HepG2 (cell line): ENCODE results near the gene GTPBP6. TPM values are rescaled to one million over a fixed set of nuclear protein-coding genes. Genes with fewer than 3 reads are reported as not detected.

ENCODE experiments used
- CCAR2 ChIP-seq: fragments of 200-400 bp; formaldehyde crosslinking; optimal IDR thresholded peaks from 2 replicates; pipeline ENCODE3; 2018; ENCODE audit warnings: low read depth, mild to moderate bottlenecking, low read length, moderate library complexity
- MXI1 ChIP-seq: IDR thresholded peaks from 3 replicates; pipeline ENCODE4 v1.6.1; 2012; ENCODE audit warnings: low read depth, low read length, inconsistent platforms, borderline replicate concordance
- NFYB ChIP-seq: sonication (generic); formaldehyde crosslinking; IDR thresholded peaks from 2 replicates; pipeline ENCODE4 v1.4.0; 2020; ENCODE audit warnings: missing genetic modification reagents
- NR3C1 ChIP-seq: sonication (generic); formaldehyde crosslinking; IDR thresholded peaks from 2 replicates; pipeline ENCODE4 v1.4.0; 2020; ENCODE audit warnings: missing genetic modification reagents
- POLR2AphosphoS2 ChIP-seq: IDR thresholded peaks from 2 replicates; pipeline ENCODE4 v1.6.1; 2011; ENCODE audit warnings: low read depth, low read length, improper control_type of control experiment
- POLR2AphosphoS5 ChIP-seq: IDR thresholded peaks from 2 replicates; pipeline ENCODE4 v1.6.1; 2012; ENCODE audit warnings: low read depth, low read length
- SIN3A ChIP-seq: IDR thresholded peaks from 2 replicates; pipeline ENCODE4 v1.6.1; 2011; ENCODE audit warnings: low read depth, mild to moderate bottlenecking, control low read depth, low read length, borderline replicate concordance
- SNRNP70 ChIP-seq: fragments of 200-400 bp; formaldehyde crosslinking; IDR thresholded peaks from 2 replicates; pipeline ENCODE4 v1.6.1; 2017; ENCODE audit warnings: mild to moderate bottlenecking, low read depth, low read length, moderate library complexity
- SP2 ChIP-seq: sonication (generic); formaldehyde crosslinking; IDR thresholded peaks from 2 replicates; pipeline ENCODE4 v1.5.1; 2020; ENCODE audit warnings: mild to moderate bottlenecking, missing genetic modification reagents
- ZNF430 ChIP-seq: sonication (generic); formaldehyde crosslinking; IDR thresholded peaks from 2 replicates; pipeline ENCODE4 v1.9.0; 2021; ENCODE audit warnings: mild to moderate bottlenecking, missing genetic modification reagents
- ZNF441 ChIP-seq: sonication (generic); formaldehyde crosslinking; IDR thresholded peaks from 2 replicates; pipeline ENCODE4 v1.7.0; 2021; ENCODE audit warnings: missing genetic modification reagents, borderline replicate concordance
- ZNF468 ChIP-seq: sonication (generic); formaldehyde crosslinking; IDR thresholded peaks from 2 replicates; pipeline ENCODE4 v1.8.0; 2022; ENCODE audit warnings: mild to moderate bottlenecking, moderate library complexity, missing genetic modification reagents
- ZNF557 ChIP-seq: sonication (generic); formaldehyde crosslinking; IDR thresholded peaks from 2 replicates; pipeline ENCODE4 v1.4.0; 2020; ENCODE audit warnings: missing genetic modification reagents
- polyA plus RNA-seq, 8 experiments: library from polyadenylated mRNA; depleted of rRNA in 3 of 8; stranded (reverse) in 7 of 8; unstranded in 1 of 8; fragments of >200 nt; fragmentation: Illumina TruSeq in 4 of 8; extraction: Trizol in 4 of 8; gene quantifications; 2 replicates each; pipeline versions ENCODE4 v1.2.1 to v1.2.3, GENCODE V29; 2011 to 2016; ENCODE audit warnings: low read depth in 4 of 8, missing spikeins in 1 of 8, mixed read lengths in 1 of 8; ENCODE audit not compliant: insufficient read depth in 1 of 8
- total RNA-seq, 5 experiments: library from RNA; depleted of rRNA; stranded (reverse); fragments of >200 nt; fragmentation: Illumina TruSeq; extraction: Trizol; gene quantifications; 2 replicates each; pipeline ENCODE4 v1.2.3, GENCODE V29; 2016; ENCODE audit warnings: low read depth in 1 of 5
- TF ChIP-seq, protein P1 (sequence below): sonication (generic); formaldehyde crosslinking; IDR thresholded peaks from 2 replicates; pipeline ENCODE4 v1.4.0; 2020; ENCODE audit warnings: missing genetic modification reagents, borderline replicate concordance
- TF ChIP-seq, protein P2 (sequence below): sonication (generic); formaldehyde crosslinking; IDR thresholded peaks from 2 replicates; pipeline ENCODE4 v1.5.0; 2020; ENCODE audit warnings: mild to moderate bottlenecking, missing genetic modification reagents
- TF ChIP-seq, protein P3 (sequence below), 2 experiments: IDR thresholded peaks; 2 replicates each; pipeline ENCODE4 v1.6.1; 2011 to 2012; ENCODE audit warnings: low read length in 2 of 2, borderline replicate concordance in 1 of 2, low read depth in 1 of 2, mild to moderate bottlenecking in 1 of 2, moderate library complexity in 1 of 2
- TF ChIP-seq, protein P4 (sequence below): sonication (generic); formaldehyde crosslinking; IDR thresholded peaks from 2 replicates; pipeline ENCODE4 v1.8.0; 2022; ENCODE audit warnings: mild to moderate bottlenecking, missing genetic modification reagents
- TF ChIP-seq, protein P5 (sequence below): sonication (generic); formaldehyde crosslinking; IDR thresholded peaks from 2 replicates; pipeline ENCODE4 v1.5.1; 2020; ENCODE audit warnings: missing genetic modification reagents, mild to moderate bottlenecking, borderline replicate concordance

GTPBP6 gene
- total and polyA plus RNA-seq, 2 of the 13 experiments (the other 11 are each of a cell fraction or from before 2014, with no cell fraction given): 20.2 to 39.6 TPM

DNA sequence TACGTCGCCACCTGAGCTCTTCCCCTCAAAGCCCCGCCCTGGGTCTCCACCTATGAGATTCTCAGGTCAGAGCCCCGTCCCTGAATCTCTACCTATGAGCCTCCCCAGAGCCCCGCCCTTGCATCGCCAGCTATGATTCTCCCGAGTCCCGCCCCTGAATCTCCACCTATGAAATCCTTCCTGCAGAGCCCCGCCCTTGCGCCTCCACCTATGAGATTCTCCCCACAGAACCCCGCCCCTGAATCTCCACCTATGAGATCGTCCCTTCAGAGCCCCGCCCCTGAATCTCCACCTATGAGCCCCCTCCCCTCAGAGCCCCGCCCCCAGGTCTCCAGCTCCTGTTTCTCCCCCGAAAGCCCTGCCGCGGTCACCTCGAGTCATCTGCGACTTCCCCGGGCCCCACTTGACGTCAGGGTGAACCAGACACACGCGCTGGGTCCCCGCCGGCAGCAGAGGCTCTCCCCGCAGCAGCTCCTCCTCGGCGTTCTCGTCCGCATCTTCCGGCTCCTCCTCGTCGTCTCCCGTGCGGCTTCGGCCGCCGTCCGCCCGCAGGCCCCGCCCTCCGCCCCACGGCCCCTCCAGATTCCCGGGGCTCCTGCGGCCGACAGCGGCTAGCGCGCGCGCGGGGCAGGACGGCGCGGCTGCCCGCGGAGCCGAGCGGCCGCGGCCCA, 393 bp downstream of the GTPBP6 start (continued):
- TF ChIP-seq, protein P1, sequence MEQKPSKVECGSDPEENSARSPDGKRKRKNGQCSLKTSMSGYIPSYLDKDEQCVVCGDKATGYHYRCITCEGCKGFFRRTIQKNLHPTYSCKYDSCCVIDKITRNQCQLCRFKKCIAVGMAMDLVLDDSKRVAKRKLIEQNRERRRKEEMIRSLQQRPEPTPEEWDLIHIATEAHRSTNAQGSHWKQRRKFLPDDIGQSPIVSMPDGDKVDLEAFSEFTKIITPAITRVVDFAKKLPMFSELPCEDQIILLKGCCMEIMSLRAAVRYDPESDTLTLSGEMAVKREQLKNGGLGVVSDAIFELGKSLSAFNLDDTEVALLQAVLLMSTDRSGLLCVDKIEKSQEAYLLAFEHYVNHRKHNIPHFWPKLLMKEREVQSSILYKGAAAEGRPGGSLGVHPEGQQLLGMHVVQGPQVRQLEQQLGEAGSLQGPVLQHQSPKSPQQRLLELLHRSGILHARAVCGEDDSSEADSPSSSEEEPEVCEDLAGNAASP (CRISPR knock-in tag): no peak
- TF ChIP-seq SNRNP70: no peak
- TF ChIP-seq, protein P2, sequence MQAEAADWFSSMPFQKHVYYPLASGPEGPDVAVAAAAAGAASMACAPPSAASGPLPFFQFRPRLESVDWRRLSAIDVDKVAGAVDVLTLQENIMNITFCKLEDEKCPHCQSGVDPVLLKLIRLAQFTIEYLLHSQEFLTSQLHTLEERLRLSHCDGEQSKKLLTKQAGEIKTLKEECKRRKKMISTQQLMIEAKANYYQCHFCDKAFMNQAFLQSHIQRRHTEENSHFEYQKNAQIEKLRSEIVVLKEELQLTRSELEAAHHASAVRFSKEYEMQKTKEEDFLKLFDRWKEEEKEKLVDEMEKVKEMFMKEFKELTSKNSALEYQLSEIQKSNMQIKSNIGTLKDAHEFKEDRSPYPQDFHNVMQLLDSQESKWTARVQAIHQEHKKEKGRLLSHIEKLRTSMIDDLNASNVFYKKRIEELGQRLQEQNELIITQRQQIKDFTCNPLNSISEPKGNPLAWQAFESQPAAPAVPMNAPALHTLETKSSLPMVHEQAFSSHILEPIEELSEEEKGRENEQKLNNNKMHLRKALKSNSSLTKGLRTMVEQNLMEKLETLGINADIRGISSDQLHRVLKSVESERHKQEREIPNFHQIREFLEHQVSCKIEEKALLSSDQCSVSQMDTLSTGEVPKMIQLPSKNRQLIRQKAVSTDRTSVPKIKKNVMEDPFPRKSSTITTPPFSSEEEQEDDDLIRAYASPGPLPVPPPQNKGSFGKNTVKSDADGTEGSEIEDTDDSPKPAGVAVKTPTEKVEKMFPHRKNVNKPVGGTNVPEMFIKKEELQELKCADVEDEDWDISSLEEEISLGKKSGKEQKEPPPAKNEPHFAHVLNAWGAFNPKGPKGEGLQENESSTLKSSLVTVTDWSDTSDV (CRISPR knock-in tag): 0 out of 2 replicates have a peak, but pooled peaks have one; percentile 16
- TF ChIP-seq, protein P3, sequence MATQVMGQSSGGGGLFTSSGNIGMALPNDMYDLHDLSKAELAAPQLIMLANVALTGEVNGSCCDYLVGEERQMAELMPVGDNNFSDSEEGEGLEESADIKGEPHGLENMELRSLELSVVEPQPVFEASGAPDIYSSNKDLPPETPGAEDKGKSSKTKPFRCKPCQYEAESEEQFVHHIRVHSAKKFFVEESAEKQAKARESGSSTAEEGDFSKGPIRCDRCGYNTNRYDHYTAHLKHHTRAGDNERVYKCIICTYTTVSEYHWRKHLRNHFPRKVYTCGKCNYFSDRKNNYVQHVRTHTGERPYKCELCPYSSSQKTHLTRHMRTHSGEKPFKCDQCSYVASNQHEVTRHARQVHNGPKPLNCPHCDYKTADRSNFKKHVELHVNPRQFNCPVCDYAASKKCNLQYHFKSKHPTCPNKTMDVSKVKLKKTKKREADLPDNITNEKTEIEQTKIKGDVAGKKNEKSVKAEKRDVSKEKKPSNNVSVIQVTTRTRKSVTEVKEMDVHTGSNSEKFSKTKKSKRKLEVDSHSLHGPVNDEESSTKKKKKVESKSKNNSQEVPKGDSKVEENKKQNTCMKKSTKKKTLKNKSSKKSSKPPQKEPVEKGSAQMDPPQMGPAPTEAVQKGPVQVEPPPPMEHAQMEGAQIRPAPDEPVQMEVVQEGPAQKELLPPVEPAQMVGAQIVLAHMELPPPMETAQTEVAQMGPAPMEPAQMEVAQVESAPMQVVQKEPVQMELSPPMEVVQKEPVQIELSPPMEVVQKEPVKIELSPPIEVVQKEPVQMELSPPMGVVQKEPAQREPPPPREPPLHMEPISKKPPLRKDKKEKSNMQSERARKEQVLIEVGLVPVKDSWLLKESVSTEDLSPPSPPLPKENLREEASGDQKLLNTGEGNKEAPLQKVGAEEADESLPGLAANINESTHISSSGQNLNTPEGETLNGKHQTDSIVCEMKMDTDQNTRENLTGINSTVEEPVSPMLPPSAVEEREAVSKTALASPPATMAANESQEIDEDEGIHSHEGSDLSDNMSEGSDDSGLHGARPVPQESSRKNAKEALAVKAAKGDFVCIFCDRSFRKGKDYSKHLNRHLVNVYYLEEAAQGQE (IDR thresholded peaks at IDR 0.05; ENCODE audit: borderline replicate concordance in 1 of 2, low read depth in 1 of 2, low read length in 2 of 2): no peak
- peak; percentile 52; the same call in 1 of the 2 replicates for TF ChIP-seq POLR2AphosphoS5
- peak; percentile 82 for TF ChIP-seq NFYB (CRISPR knock-in tag)
- TF ChIP-seq, protein P4, sequence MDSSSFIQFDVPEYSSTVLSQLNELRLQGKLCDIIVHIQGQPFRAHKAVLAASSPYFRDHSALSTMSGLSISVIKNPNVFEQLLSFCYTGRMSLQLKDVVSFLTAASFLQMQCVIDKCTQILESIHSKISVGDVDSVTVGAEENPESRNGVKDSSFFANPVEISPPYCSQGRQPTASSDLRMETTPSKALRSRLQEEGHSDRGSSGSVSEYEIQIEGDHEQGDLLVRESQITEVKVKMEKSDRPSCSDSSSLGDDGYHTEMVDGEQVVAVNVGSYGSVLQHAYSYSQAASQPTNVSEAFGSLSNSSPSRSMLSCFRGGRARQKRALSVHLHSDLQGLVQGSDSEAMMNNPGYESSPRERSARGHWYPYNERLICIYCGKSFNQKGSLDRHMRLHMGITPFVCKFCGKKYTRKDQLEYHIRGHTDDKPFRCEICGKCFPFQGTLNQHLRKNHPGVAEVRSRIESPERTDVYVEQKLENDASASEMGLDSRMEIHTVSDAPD (CRISPR knock-in tag): 0 out of 2 replicates have a peak, but pooled peaks have one; percentile 52
- TF ChIP-seq SP2 (CRISPR knock-in tag): peak; percentile 82
- TF ChIP-seq, protein P5, sequence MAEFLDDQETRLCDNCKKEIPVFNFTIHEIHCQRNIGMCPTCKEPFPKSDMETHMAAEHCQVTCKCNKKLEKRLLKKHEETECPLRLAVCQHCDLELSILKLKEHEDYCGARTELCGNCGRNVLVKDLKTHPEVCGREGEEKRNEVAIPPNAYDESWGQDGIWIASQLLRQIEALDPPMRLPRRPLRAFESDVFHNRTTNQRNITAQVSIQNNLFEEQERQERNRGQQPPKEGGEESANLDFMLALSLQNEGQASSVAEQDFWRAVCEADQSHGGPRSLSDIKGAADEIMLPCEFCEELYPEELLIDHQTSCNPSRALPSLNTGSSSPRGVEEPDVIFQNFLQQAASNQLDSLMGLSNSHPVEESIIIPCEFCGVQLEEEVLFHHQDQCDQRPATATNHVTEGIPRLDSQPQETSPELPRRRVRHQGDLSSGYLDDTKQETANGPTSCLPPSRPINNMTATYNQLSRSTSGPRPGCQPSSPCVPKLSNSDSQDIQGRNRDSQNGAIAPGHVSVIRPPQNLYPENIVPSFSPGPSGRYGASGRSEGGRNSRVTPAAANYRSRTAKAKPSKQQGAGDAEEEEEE (CRISPR knock-in tag): no peak
- TF ChIP-seq ZNF557 (CRISPR knock-in tag): no peak
- TF ChIP-seq NR3C1: no peak
- no peak for TF ChIP-seq ZNF468 (CRISPR knock-in tag)
- no peak for TF ChIP-seq MXI1
- peak; percentile 69 for TF ChIP-seq CCAR2
- 0 out of 2 replicates have a peak, but pooled peaks have one; percentile 12 for TF ChIP-seq POLR2AphosphoS2
- peak; percentile 14; the same call in 1 of the 2 replicates for TF ChIP-seq SIN3A
- TF ChIP-seq ZNF430 (CRISPR knock-in tag): peak; percentile 62; the same call in 1 of the 2 replicates
- TF ChIP-seq ZNF441 (CRISPR knock-in tag): peak; percentile 51; the same call in 1 of the 2 replicates
